GM23338 (cell line): ENCODE measurements around the gene ZBTB48. TPM values are rescaled to one million over a fixed set of nuclear protein-coding genes. Genes with fewer than 3 reads are reported as not detected.

Experiments
- ATAC-seq: fragments of 200-7000 bp; cut with Tn5 transposase; 3 replicates; pipeline ENCODE4 v1.9.1; 2020
- DNase-seq: peaks from one replicate; pipeline ENCODE4 v3.0.0-alpha.2; 2015; ENCODE audit warnings: low spot score
- H2AFZ ChIP-seq: fragments of 200-600 bp; sonication (generic); 2 replicates; pipeline ENCODE4 v1.8.0; 2016; ENCODE audit warnings: antibody characterized with exemption, mild to moderate bottlenecking, moderate library complexity
- H3F3A ChIP-seq: fragments of 200-600 bp; sonication (generic); replicated peaks from 2 replicates; pipeline ENCODE4 v1.8.0; 2017; ENCODE audit warnings: antibody characterized with exemption, mixed run types, low read depth
- H3K27ac ChIP-seq: fragments of 200-600 bp; sonication (generic); 2 replicates; pipeline ENCODE4 v1.6.1; 2016; ENCODE audit warnings: low read depth
- H3K27me3 ChIP-seq: fragments of 200-600 bp; sonication (generic); 2 replicates; pipeline ENCODE4 v1.8.0; 2016; ENCODE audit warnings: mild to moderate bottlenecking, mixed run types, moderate library complexity; ENCODE audit not compliant: insufficient read depth
- H3K36me3 ChIP-seq: fragments of 200-600 bp; sonication (generic); 2 replicates; pipeline ENCODE4 v1.8.0; 2016; ENCODE audit warnings: mild to moderate bottlenecking; ENCODE audit not compliant: insufficient read depth
- H3K4me1 ChIP-seq: fragments of 200-600 bp; sonication (generic); 2 replicates; pipeline ENCODE4 v1.8.0; 2016; ENCODE audit warnings: mild to moderate bottlenecking, moderate library complexity; ENCODE audit not compliant: insufficient read depth
- H3K4me2 ChIP-seq: fragments of 200-600 bp; sonication (generic); 2 replicates; pipeline ENCODE4 v1.7.1; 2017; ENCODE audit warnings: mixed run types
- H3K4me3 ChIP-seq: fragments of 200-600 bp; sonication (generic); 2 replicates; pipeline ENCODE4 v1.6.1; 2016; ENCODE audit warnings: mixed run types
- H3K79me2 ChIP-seq: fragments of 200-600 bp; sonication (generic); replicated peaks from 2 replicates; pipeline ENCODE4 v1.8.0; 2017; ENCODE audit warnings: mild to moderate bottlenecking; ENCODE audit not compliant: insufficient read depth
- H3K9me2 ChIP-seq: fragments of 200-600 bp; sonication (generic); 2 replicates; pipeline ENCODE4 v1.8.0; 2017; ENCODE audit not compliant: insufficient read depth
- H4K20me1 ChIP-seq: fragments of 200-600 bp; sonication (generic); replicated peaks from 2 replicates; pipeline ENCODE4 v1.8.0; 2017; ENCODE audit warnings: mild to moderate bottlenecking; ENCODE audit not compliant: insufficient read depth
- H3K27ac Mint-ChIP-seq: 2 replicates; pipeline ENCODE4 v1.8.0; 2020; ENCODE audit warnings: inconsistent platforms, mild to moderate bottlenecking, moderate library complexity, mixed read lengths
- H3K27me3 Mint-ChIP-seq: 3 replicates; pipeline ENCODE4 v1.8.0; 2022; ENCODE audit warnings: low read depth, mild to moderate bottlenecking, moderate library complexity, mixed read lengths, inconsistent platforms; ENCODE audit not compliant: insufficient read depth, poor library complexity
- H3K36me3 Mint-ChIP-seq: 3 replicates; pipeline ENCODE4 v1.8.0; 2021; ENCODE audit warnings: low read depth, mild to moderate bottlenecking, inconsistent platforms, moderate library complexity, mixed read lengths
- H3K4me1 Mint-ChIP-seq: 3 replicates; pipeline ENCODE4 v1.8.0; 2020; ENCODE audit warnings: mild to moderate bottlenecking, inconsistent platforms, mixed read lengths
- H3K4me3 Mint-ChIP-seq: 3 replicates; pipeline ENCODE4 v1.8.0; 2021; ENCODE audit warnings: moderate library complexity, mild to moderate bottlenecking, inconsistent platforms, mixed read lengths
- H3K9me3 Mint-ChIP-seq: 3 replicates; pipeline ENCODE4 v1.8.0; 2020; ENCODE audit warnings: moderate library complexity, mild to moderate bottlenecking, inconsistent platforms, mixed read lengths
- CREB1 ChIP-seq: fragments of 250-450 bp; sonication (Bioruptor Pico); IDR thresholded peaks from 2 replicates; pipeline ENCODE4 v1.5.0; 2020; ENCODE audit warnings: low read depth, mild to moderate bottlenecking, moderate library complexity
- EZH2 ChIP-seq: fragments of 200-600 bp; sonication (generic); IDR thresholded peaks from one replicate; pipeline ENCODE4 v1.8.0; 2017; ENCODE audit warnings: antibody characterized with exemption, mild to moderate bottlenecking, low read depth; ENCODE audit not compliant: unreplicated experiment
- EZH2phosphoT487 ChIP-seq: fragments of 200-600 bp; sonication (generic); IDR thresholded peaks from one replicate; pipeline ENCODE4 v1.8.1; 2018; ENCODE audit warnings: antibody characterized with exemption; ENCODE audit not compliant: unreplicated experiment
- JUNB ChIP-seq: IDR thresholded peaks from one replicate; pipeline ENCODE4 v1.6.1; 2016; ENCODE audit warnings: antibody characterized with exemption; ENCODE audit not compliant: unreplicated experiment
- NANOG ChIP-seq: IDR thresholded peaks from 2 replicates; pipeline ENCODE4 v1.6.1; 2016; ENCODE audit warnings: antibody characterized with exemption, borderline replicate concordance
- POLR2AphosphoS5 ChIP-seq: IDR thresholded peaks from 2 replicates; pipeline ENCODE4 v1.6.1; 2016; ENCODE audit warnings: antibody characterized with exemption, low read depth
- STAT1 ChIP-seq: IDR thresholded peaks from one replicate; pipeline ENCODE4 v1.6.1; 2016; ENCODE audit warnings: antibody characterized with exemption; ENCODE audit not compliant: unreplicated experiment
- ZNF114 ChIP-seq: fragments of 250-450 bp; sonication (Bioruptor Pico); IDR thresholded peaks from 2 replicates; pipeline ENCODE4 v1.5.0; 2020; ENCODE audit warnings: mild to moderate bottlenecking, moderate library complexity
- ZNF331 ChIP-seq: fragments of 250-450 bp; sonication (Bioruptor Pico); IDR thresholded peaks from 2 replicates; pipeline ENCODE4 v1.5.0; 2020; ENCODE audit warnings: low read depth, mild to moderate bottlenecking, moderate library complexity
- polyA plus RNA-seq: library from polyadenylated mRNA; unstranded; fragments of >200 nt; fragmentation: Nextera tagmentation; extraction: Ambion mirVana; gene quantifications from 2 replicates; pipeline ENCODE4 v1.2.1, GENCODE V29; 2016
- total RNA-seq: library from RNA; depleted of rRNA; stranded (reverse); fragments of >200 nt; shearing (Covaris generic); gene quantifications from 2 replicates; pipeline ENCODE4 v1.2.3, GENCODE V29; 2014
- TF ChIP-seq, protein P1 (sequence below), 2 experiments: fragments of 200-600 bp in 1 of 2; sonication (generic) in 1 of 2; conservative IDR thresholded peaks; 2 replicates each; pipeline versions ENCODE4 v1.5.1 to v1.6.1; 2016 to 2017; ENCODE audit warnings: antibody characterized with exemption in 2 of 2, low read depth in 2 of 2, mild to moderate bottlenecking in 2 of 2, moderate library complexity in 1 of 2
- TF ChIP-seq, protein P2 (sequence below): IDR thresholded peaks from one replicate; pipeline ENCODE4 v1.6.1; 2018; ENCODE audit warnings: antibody characterized with exemption; ENCODE audit not compliant: unreplicated experiment
- TF ChIP-seq, protein P3 (sequence below): fragments of 250-450 bp; sonication (Bioruptor Pico); IDR thresholded peaks from 2 replicates; pipeline ENCODE4 v1.5.0; 2020; ENCODE audit warnings: mild to moderate bottlenecking, moderate library complexity
- TF ChIP-seq, protein P4 (sequence below): IDR thresholded peaks from 2 replicates; pipeline ENCODE4 v1.6.1; 2016; ENCODE audit warnings: antibody characterized with exemption

The ZBTB48 gene
- total and polyA plus RNA-seq, 2 experiments from 2014 or later, result 17.3 to 25.5 TPM

DNA sequence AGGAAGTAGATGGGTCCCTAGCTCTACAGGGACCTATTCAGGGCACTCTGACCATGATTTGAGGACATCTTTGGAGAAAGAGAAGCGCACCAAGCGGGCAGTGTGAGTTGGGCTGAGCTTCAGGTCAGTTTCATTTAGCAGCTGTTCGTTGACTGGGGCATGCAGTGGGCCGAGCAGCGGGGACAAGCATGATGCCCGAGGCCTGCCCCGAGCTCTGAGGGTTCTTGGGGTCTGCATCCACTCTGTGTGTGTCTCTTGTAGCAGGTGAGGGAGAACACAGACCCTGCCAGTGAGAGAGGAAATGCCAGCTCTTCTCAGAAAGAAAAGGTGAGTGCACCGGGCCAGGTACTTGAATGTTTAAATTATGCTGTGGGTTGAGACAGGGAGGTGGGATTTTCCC lies 50.2 kb downstream of the ZBTB48 start:
- Histone ChIP-seq H3F3A (0 out of 2 replicates have a peak, but pooled peaks cover 5% of the 10 kb centered on the region), H3K4me3 (no peak overlapping the region), H3K27me3 (no peaks in the 10 kb centered on the region), H3K27ac (no peak overlapping the region), H3K79me2 (peaks cover 19% of the 10 kb centered on the region), H3K4me2 (no peak overlapping the region), H3K4me1 (peaks cover 5% of the 10 kb centered on the region; the same call in 1 of the 2 replicates), H3K36me3 (peaks cover 10% of the 10 kb centered on the region; the same call in 1 of the 2 replicates), H4K20me1 (peaks cover 5% of the 10 kb centered on the region), H3K9me2 (no peaks in the 10 kb centered on the region), H2AFZ (no peak overlapping the region)
- H3K9me3 Mint-ChIP-seq, result no peaks in the 10 kb centered on the region
- ATAC-seq, result no peak
- peaks cover 38% of the 10 kb centered on the region for H3K36me3 Mint-ChIP-seq
- H3K4me1 Mint-ChIP-seq, result peaks cover 4% of the 10 kb centered on the region; the same call in 2 of the 3 replicates
- no peak overlapping the region; the same call in 2 of the 3 replicates for H3K4me3 Mint-ChIP-seq
- no peak overlapping the region for H3K27ac Mint-ChIP-seq
- H3K27me3 Mint-ChIP-seq, result peaks cover 9% of the 10 kb centered on the region
- TF ChIP-seq NANOG, result no peak
- TF ChIP-seq ZNF114 (CRISPR knock-in tag), result no peak
- TF ChIP-seq, protein P1, sequence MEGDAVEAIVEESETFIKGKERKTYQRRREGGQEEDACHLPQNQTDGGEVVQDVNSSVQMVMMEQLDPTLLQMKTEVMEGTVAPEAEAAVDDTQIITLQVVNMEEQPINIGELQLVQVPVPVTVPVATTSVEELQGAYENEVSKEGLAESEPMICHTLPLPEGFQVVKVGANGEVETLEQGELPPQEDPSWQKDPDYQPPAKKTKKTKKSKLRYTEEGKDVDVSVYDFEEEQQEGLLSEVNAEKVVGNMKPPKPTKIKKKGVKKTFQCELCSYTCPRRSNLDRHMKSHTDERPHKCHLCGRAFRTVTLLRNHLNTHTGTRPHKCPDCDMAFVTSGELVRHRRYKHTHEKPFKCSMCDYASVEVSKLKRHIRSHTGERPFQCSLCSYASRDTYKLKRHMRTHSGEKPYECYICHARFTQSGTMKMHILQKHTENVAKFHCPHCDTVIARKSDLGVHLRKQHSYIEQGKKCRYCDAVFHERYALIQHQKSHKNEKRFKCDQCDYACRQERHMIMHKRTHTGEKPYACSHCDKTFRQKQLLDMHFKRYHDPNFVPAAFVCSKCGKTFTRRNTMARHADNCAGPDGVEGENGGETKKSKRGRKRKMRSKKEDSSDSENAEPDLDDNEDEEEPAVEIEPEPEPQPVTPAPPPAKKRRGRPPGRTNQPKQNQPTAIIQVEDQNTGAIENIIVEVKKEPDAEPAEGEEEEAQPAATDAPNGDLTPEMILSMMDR (conservative IDR thresholded peaks at IDR 0.05; ENCODE audit: low read depth in 2 of 2), result no peak
- no peak for TF ChIP-seq ZNF331 (CRISPR knock-in tag)
- TF ChIP-seq, protein P2, sequence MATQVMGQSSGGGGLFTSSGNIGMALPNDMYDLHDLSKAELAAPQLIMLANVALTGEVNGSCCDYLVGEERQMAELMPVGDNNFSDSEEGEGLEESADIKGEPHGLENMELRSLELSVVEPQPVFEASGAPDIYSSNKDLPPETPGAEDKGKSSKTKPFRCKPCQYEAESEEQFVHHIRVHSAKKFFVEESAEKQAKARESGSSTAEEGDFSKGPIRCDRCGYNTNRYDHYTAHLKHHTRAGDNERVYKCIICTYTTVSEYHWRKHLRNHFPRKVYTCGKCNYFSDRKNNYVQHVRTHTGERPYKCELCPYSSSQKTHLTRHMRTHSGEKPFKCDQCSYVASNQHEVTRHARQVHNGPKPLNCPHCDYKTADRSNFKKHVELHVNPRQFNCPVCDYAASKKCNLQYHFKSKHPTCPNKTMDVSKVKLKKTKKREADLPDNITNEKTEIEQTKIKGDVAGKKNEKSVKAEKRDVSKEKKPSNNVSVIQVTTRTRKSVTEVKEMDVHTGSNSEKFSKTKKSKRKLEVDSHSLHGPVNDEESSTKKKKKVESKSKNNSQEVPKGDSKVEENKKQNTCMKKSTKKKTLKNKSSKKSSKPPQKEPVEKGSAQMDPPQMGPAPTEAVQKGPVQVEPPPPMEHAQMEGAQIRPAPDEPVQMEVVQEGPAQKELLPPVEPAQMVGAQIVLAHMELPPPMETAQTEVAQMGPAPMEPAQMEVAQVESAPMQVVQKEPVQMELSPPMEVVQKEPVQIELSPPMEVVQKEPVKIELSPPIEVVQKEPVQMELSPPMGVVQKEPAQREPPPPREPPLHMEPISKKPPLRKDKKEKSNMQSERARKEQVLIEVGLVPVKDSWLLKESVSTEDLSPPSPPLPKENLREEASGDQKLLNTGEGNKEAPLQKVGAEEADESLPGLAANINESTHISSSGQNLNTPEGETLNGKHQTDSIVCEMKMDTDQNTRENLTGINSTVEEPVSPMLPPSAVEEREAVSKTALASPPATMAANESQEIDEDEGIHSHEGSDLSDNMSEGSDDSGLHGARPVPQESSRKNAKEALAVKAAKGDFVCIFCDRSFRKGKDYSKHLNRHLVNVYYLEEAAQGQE, result no peak
- TF ChIP-seq, protein P3, sequence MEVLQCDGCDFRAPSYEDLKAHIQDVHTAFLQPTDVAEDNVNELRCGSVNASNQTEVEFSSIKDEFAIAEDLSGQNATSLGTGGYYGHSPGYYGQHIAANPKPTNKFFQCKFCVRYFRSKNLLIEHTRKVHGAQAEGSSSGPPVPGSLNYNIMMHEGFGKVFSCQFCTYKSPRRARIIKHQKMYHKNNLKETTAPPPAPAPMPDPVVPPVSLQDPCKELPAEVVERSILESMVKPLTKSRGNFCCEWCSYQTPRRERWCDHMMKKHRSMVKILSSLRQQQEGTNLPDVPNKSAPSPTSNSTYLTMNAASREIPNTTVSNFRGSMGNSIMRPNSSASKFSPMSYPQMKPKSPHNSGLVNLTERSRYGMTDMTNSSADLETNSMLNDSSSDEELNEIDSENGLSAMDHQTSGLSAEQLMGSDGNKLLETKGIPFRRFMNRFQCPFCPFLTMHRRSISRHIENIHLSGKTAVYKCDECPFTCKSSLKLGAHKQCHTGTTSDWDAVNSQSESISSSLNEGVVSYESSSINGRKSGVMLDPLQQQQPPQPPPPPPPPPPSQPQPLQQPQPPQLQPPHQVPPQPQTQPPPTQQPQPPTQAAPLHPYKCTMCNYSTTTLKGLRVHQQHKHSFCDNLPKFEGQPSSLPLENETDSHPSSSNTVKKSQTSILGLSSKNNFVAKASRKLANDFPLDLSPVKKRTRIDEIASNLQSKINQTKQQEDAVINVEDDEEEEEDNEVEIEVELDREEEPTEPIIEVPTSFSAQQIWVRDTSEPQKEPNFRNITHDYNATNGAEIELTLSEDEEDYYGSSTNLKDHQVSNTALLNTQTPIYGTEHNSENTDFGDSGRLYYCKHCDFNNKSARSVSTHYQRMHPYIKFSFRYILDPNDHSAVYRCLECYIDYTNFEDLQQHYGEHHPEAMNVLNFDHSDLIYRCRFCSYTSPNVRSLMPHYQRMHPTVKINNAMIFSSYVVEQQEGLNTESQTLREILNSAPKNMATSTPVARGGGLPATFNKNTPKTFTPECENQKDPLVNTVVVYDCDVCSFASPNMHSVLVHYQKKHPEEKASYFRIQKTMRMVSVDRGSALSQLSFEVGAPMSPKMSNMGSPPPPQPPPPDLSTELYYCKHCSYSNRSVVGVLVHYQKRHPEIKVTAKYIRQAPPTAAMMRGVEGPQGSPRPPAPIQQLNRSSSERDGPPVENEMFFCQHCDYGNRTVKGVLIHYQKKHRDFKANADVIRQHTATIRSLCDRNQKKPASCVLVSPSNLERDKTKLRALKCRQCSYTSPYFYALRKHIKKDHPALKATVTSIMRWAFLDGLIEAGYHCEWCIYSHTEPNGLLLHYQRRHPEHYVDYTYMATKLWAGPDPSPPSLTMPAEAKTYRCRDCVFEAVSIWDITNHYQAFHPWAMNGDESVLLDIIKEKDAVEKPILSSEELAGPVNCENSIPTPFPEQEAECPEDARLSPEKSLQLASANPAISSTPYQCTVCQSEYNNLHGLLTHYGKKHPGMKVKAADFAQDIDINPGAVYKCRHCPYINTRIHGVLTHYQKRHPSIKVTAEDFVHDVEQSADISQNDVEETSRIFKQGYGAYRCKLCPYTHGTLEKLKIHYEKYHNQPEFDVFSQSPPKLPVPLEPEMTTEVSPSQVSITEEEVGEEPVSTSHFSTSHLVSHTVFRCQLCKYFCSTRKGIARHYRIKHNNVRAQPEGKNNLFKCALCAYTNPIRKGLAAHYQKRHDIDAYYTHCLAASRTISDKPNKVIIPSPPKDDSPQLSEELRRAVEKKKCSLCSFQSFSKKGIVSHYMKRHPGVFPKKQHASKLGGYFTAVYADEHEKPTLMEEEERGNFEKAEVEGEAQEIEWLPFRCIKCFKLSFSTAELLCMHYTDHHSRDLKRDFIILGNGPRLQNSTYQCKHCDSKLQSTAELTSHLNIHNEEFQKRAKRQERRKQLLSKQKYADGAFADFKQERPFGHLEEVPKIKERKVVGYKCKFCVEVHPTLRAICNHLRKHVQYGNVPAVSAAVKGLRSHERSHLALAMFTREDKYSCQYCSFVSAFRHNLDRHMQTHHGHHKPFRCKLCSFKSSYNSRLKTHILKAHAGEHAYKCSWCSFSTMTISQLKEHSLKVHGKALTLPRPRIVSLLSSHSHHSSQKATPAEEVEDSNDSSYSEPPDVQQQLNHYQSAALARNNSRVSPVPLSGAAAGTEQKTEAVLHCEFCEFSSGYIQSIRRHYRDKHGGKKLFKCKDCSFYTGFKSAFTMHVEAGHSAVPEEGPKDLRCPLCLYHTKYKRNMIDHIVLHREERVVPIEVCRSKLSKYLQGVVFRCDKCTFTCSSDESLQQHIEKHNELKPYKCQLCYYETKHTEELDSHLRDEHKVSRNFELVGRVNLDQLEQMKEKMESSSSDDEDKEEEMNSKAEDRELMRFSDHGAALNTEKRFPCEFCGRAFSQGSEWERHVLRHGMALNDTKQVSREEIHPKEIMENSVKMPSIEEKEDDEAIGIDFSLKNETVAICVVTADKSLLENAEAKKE (CRISPR knock-in tag), result no peak
- TF ChIP-seq EZH2phosphoT487, result no peak
- TF ChIP-seq, protein P4, sequence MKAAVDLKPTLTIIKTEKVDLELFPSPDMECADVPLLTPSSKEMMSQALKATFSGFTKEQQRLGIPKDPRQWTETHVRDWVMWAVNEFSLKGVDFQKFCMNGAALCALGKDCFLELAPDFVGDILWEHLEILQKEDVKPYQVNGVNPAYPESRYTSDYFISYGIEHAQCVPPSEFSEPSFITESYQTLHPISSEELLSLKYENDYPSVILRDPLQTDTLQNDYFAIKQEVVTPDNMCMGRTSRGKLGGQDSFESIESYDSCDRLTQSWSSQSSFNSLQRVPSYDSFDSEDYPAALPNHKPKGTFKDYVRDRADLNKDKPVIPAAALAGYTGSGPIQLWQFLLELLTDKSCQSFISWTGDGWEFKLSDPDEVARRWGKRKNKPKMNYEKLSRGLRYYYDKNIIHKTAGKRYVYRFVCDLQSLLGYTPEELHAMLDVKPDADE, result no peak
- no peak for TF ChIP-seq POLR2AphosphoS5
- no peak for TF ChIP-seq STAT1
- TF ChIP-seq JUNB, result no peak
- no peak for TF ChIP-seq CREB1 (CRISPR knock-in tag)
- no peak for TF ChIP-seq EZH2
- no peak for DNase-seq
